Astrocyte (in vitro differentiated cells and primary cell): ENCODE results near the gene CHRNA4. TPM values are rescaled to one million over a fixed set of nuclear protein-coding genes. Genes with fewer than 3 reads are reported as not detected.

Source experiments
- DNase-seq: peaks from one replicate; pipeline ENCODE4 v3.0.0-alpha.2; 2010; ENCODE audit warnings: low read depth
- FAIRE-seq: peaks from 2 replicates; lab custom pipeline; 2011; peaks lifted over from hg19 to GRCh38; lab: Jason Lieb, UNC
- H2AFZ ChIP-seq: 2 replicates; pipeline ENCODE4 v1.6.0; 2012; ENCODE audit warnings: low read depth, low read length, inconsistent platforms
- H3K27ac ChIP-seq: 2 replicates; pipeline ENCODE4 v1.5.1; 2011; ENCODE audit warnings: low read depth, low read length, inconsistent platforms
- H3K27me3 ChIP-seq: 2 replicates; pipeline ENCODE4 v1.6.0; 2011; ENCODE audit warnings: low read length, inconsistent platforms; ENCODE audit not compliant: insufficient read depth
- H3K36me3 ChIP-seq: 2 replicates; pipeline ENCODE4 v1.5.1; 2011; ENCODE audit warnings: low read length, inconsistent platforms; ENCODE audit not compliant: insufficient read depth
- H3K4me1 ChIP-seq: 2 replicates; pipeline ENCODE4 v1.5.1; 2011; ENCODE audit warnings: low read length, inconsistent platforms; ENCODE audit not compliant: insufficient read depth
- H3K4me2 ChIP-seq: 2 replicates; pipeline ENCODE4 v1.6.0; 2012; ENCODE audit warnings: low read length, inconsistent platforms
- H3K4me3 ChIP-seq: 2 replicates; pipeline ENCODE4 v1.5.1; 2011; ENCODE audit warnings: low read depth, mild to moderate bottlenecking, low read length, inconsistent platforms; ENCODE audit not compliant: insufficient read depth
- H3K79me2 ChIP-seq: 2 replicates; pipeline ENCODE4 v1.6.0; 2012; ENCODE audit warnings: mild to moderate bottlenecking, low read length, inconsistent platforms; ENCODE audit not compliant: insufficient read depth
- H3K9ac ChIP-seq: 2 replicates; pipeline ENCODE4 v1.6.0; 2012; ENCODE audit warnings: mild to moderate bottlenecking, low read length, inconsistent platforms
- H3K9me3 ChIP-seq: 2 replicates; pipeline ENCODE4 v1.5.1; 2012; ENCODE audit warnings: low read depth, mild to moderate bottlenecking, low read length, inconsistent platforms; ENCODE audit not compliant: insufficient read depth
- H4K20me1 ChIP-seq: 2 replicates; pipeline ENCODE4 v1.6.0; 2012; ENCODE audit warnings: low read length, inconsistent platforms; ENCODE audit not compliant: insufficient read depth
- H3K27ac Mint-ChIP-seq: one replicate; pipeline ENCODE4 v1.8.0; 2021; ENCODE audit warnings: mild to moderate bottlenecking, mixed read lengths; ENCODE audit not compliant: unreplicated experiment
- H3K27me3 Mint-ChIP-seq: one replicate; pipeline ENCODE4 v1.8.0; 2021; ENCODE audit warnings: low read depth, mixed read lengths; ENCODE audit not compliant: unreplicated experiment
- H3K36me3 Mint-ChIP-seq: one replicate; pipeline ENCODE4 v1.8.0; 2021; ENCODE audit warnings: low read depth, mixed read lengths; ENCODE audit not compliant: unreplicated experiment
- H3K4me1 Mint-ChIP-seq: one replicate; pipeline ENCODE4 v1.8.0; 2021; ENCODE audit warnings: low read depth, mixed read lengths; ENCODE audit not compliant: unreplicated experiment
- H3K4me3 Mint-ChIP-seq: one replicate; pipeline ENCODE4 v1.8.0; 2021; ENCODE audit warnings: mild to moderate bottlenecking, moderate library complexity, mixed read lengths; ENCODE audit not compliant: unreplicated experiment
- H3K9me3 Mint-ChIP-seq: one replicate; pipeline ENCODE4 v1.8.0; 2021; ENCODE audit warnings: mild to moderate bottlenecking, mixed read lengths; ENCODE audit not compliant: unreplicated experiment
- CTCF ChIP-seq: IDR thresholded peaks from 2 replicates; pipeline ENCODE4 v1.5.1; 2011; ENCODE audit warnings: low read depth, mild to moderate bottlenecking, inconsistent platforms, low read length, moderate library complexity; ENCODE audit not compliant: insufficient read depth
- EZH2 ChIP-seq: IDR thresholded peaks from 2 replicates; pipeline ENCODE4 v1.6.1; 2012; ENCODE audit warnings: mild to moderate bottlenecking, low read length, inconsistent platforms; ENCODE audit not compliant: insufficient read depth
- total RNA-seq: library from RNA; stranded (reverse); gene quantifications from 2 replicates; pipeline ENCODE4 v1.2.1, GENCODE V29; 2021

The CHRNA4 gene
- total RNA-seq, 1 donor from 2014 or later, result 1.8 TPM

- H3K4me3 Mint-ChIP-seq, result no peak overlapping the region
- no peaks in the 10 kb centered on the region for H3K36me3 ChIP-seq
- H3K9me3 ChIP-seq, result no peaks in the 10 kb centered on the region
- H3K4me1 ChIP-seq, result no peaks in the 10 kb centered on the region
- peaks cover 12% of the 10 kb centered on the region for H3K27me3 ChIP-seq
- no peaks in the 10 kb centered on the region for H3K9me3 Mint-ChIP-seq
- no peak for DNase-seq
- H3K27me3 Mint-ChIP-seq, result peaks cover 36% of the 10 kb centered on the region
- no peaks in the 10 kb centered on the region for H4K20me1 ChIP-seq
- FAIRE-seq, result no peak
- H3K36me3 Mint-ChIP-seq, result peaks cover 1% of the 10 kb centered on the region
- no peak overlapping the region for H2AFZ ChIP-seq
- H3K4me2 ChIP-seq, result no peak overlapping the region
- H3K27ac Mint-ChIP-seq, result no peak overlapping the region
- no peaks in the 10 kb centered on the region for H3K79me2 ChIP-seq
- no peak overlapping the region for H3K4me3 ChIP-seq
- no peaks in the 10 kb centered on the region for H3K4me1 Mint-ChIP-seq
- no peak overlapping the region for H3K9ac ChIP-seq
- no peak for TF ChIP-seq CTCF
- TF ChIP-seq EZH2, result no peak
- H3K27ac ChIP-seq, result no peak overlapping the region
Measured at GRCh38 chr20:63372971-63373885, 12.1 kb upstream of the CHRNA4 start.

- no peak for FAIRE-seq
Measured at GRCh38 chr20:63371291-63371865, 10.2 kb upstream of the CHRNA4 start.

More at GRCh38 chr20:63371291-63371865, 10.2 kb upstream of the CHRNA4 start:
- Histone ChIP-seq H3K79me2 (no peaks in the 10 kb centered on the region), H3K27ac (no peak overlapping the region), H3K27me3 (peaks cover 2% of the 10 kb centered on the region), H4K20me1 (no peaks in the 10 kb centered on the region), H3K4me3 (no peak overlapping the region), H3K9me3 (no peaks in the 10 kb centered on the region), H3K36me3 (no peaks in the 10 kb centered on the region), H3K4me1 (no peaks in the 10 kb centered on the region), H3K9ac (no peak overlapping the region), H2AFZ (no peak overlapping the region), H3K4me2 (no peak overlapping the region)
- TF ChIP-seq CTCF (no peak), EZH2 (no peak)
- Mint-ChIP-seq H3K36me3 (peaks cover 1% of the 10 kb centered on the region), H3K4me1 (no peaks in the 10 kb centered on the region), H3K4me3 (no peak overlapping the region), H3K27me3 (peaks cover 38% of the 10 kb centered on the region), H3K9me3 (no peaks in the 10 kb centered on the region), H3K27ac (no peak overlapping the region)
- no peak for DNase-seq
